Prostate gland (tissue), 2 donors: Measurements from ENCODE around the gene HSF4.

Experiments used
- POLR2A ChIP-seq: fragments of 450-650 bp; IDR thresholded peaks from one replicate; pipeline ENCODE4 v1.6.1; 2016; ENCODE audit warnings: antibody characterized with exemption, mild to moderate bottlenecking
- TF ChIP-seq, protein P1 (sequence below), 4 experiments: fragments of 200-600 bp in 2 of 4; fragments of 450-650 bp in 2 of 4; sonication (generic) in 2 of 4; IDR thresholded peaks; 1 replicate in 3 of 4; 2 replicates in 1 of 4; pipeline ENCODE4 v1.5.1; 2016 to 2019; ENCODE audit warnings: antibody characterized with exemption in 4 of 4, mild to moderate bottlenecking in 2 of 4, moderate library complexity in 2 of 4

DNA sequence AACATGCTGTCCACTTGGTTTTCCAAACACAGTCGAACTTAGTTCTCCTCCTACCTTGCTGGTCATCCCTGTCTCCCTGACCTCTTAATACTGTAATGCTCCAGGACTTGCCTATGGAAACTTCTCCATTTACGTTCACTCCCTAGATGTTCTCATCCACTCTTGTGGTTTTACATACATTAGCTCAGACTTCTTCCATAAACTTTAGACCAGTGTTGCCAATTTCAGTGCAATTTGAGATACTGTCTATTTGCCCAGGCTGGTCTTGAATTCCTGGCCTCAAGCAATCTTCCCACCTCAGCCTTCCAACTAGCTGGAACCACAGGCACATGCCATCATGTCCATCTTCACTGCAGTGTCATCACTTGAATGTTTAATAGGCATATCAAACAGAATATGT, 17.7 kb downstream of the HSF4 start:
- TF ChIP-seq, protein P1, sequence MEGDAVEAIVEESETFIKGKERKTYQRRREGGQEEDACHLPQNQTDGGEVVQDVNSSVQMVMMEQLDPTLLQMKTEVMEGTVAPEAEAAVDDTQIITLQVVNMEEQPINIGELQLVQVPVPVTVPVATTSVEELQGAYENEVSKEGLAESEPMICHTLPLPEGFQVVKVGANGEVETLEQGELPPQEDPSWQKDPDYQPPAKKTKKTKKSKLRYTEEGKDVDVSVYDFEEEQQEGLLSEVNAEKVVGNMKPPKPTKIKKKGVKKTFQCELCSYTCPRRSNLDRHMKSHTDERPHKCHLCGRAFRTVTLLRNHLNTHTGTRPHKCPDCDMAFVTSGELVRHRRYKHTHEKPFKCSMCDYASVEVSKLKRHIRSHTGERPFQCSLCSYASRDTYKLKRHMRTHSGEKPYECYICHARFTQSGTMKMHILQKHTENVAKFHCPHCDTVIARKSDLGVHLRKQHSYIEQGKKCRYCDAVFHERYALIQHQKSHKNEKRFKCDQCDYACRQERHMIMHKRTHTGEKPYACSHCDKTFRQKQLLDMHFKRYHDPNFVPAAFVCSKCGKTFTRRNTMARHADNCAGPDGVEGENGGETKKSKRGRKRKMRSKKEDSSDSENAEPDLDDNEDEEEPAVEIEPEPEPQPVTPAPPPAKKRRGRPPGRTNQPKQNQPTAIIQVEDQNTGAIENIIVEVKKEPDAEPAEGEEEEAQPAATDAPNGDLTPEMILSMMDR (IDR thresholded peaks at IDR 0.05), result no peak
- no peak for TF ChIP-seq POLR2A
